Measurements from ENCODE around the gene PRPF38A.

PRPF38A gene

DNA sequence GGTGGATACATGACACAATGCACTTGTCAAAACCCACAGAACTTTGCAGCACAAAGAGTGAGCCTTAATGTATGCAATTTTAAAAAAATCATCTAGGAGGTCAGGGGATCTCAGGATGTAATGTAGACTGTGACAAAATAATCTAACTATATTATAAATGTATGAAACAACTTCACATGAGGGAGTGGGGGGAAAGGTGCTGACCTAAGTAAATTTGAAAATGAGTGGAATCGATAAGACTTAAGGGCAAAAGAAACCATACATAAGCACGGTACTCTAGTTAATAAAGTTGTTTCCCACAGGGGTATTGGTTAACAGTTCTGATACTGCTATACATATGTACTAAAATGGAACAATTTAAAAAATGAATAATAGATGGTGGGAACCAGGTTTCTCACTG lies 64.7 kb downstream of the PRPF38A start:
- DNase-seq, result no peak

Data from midbrain (tissue), 1 donor.